RWPE2 (cell line): ENCODE results near the gene PKP2.

ENCODE experiments used
- ATAC-seq: fragments of 200-7000 bp; cut with Tn5 transposase; 3 replicates; pipeline ENCODE4 v1.9.1; 2021; ENCODE audit warnings: low read depth
- DNase-seq: peaks from one replicate; pipeline ENCODE4 v3.0.0-alpha.2; 2020; ENCODE audit warnings: low spot score
- H3K27ac ChIP-seq: fragments of 450-650 bp; 2 replicates; pipeline ENCODE4 v1.5.1; 2017; ENCODE audit warnings: mild to moderate bottlenecking; ENCODE audit not compliant: poor library complexity, severe bottlenecking
- H3K27me3 ChIP-seq: fragments of 250-450 bp; sonication (Bioruptor Pico); 2 replicates; pipeline ENCODE4 v1.5.1; 2021; ENCODE audit warnings: mild to moderate bottlenecking, moderate library complexity; ENCODE audit not compliant: insufficient read depth, poor library complexity, severe bottlenecking
- H3K36me3 ChIP-seq: fragments of 250-450 bp; sonication (Bioruptor Pico); 2 replicates; pipeline ENCODE4 v1.5.1; 2020; ENCODE audit warnings: low read depth, mild to moderate bottlenecking, moderate library complexity
- H3K4me1 ChIP-seq: fragments of 250-450 bp; sonication (Bioruptor Pico); 2 replicates; pipeline ENCODE4 v1.5.1; 2021; ENCODE audit warnings: mild to moderate bottlenecking, moderate library complexity; ENCODE audit not compliant: insufficient read depth, poor library complexity, severe bottlenecking
- H3K4me3 ChIP-seq: fragments of 250-450 bp; sonication (Bioruptor Pico); 2 replicates; pipeline ENCODE4 v1.5.1; 2021; ENCODE audit warnings: mild to moderate bottlenecking, moderate library complexity; ENCODE audit not compliant: severe bottlenecking
- H3K9me3 ChIP-seq: fragments of 250-450 bp; sonication (Bioruptor Pico); 2 replicates; pipeline ENCODE4 v1.5.1; 2021; ENCODE audit warnings: mild to moderate bottlenecking, moderate library complexity; ENCODE audit not compliant: severe bottlenecking
- TF ChIP-seq, protein P1 (sequence below): fragments of 450-650 bp; IDR thresholded peaks from one replicate; pipeline ENCODE4 v1.5.1; 2017; ENCODE audit warnings: mild to moderate bottlenecking, moderate library complexity; ENCODE audit not compliant: poor library complexity, severe bottlenecking

The PKP2 gene

DNA sequence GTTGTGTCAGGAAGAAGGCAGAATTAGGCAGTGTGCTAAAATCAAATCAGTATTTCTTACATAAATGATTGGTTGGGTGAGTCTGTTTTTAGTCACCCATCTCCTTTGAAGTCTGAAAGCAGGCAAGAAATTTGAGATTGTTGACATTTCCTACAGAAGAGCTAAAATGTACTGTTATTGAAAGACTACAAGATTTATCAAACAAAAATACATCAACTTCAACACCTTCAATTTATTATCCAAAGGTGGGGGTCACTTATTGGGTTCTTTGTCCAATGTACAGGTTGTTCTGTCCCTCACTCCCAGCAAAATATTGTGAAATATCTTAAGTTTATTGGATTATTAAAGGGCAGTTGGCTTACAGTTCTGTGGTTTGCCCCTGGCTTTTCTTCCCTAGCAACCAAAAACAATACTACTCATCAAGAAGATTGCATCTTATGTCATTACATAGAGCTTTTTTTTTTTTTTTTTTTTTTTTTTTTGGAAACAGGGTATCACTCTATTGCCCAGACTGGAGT is 20.6 kb upstream of the PKP2 start:
- peak; percentile 48 for ATAC-seq
- H3K9me3 ChIP-seq: no peaks in the 10 kb centered on the region

DNA sequence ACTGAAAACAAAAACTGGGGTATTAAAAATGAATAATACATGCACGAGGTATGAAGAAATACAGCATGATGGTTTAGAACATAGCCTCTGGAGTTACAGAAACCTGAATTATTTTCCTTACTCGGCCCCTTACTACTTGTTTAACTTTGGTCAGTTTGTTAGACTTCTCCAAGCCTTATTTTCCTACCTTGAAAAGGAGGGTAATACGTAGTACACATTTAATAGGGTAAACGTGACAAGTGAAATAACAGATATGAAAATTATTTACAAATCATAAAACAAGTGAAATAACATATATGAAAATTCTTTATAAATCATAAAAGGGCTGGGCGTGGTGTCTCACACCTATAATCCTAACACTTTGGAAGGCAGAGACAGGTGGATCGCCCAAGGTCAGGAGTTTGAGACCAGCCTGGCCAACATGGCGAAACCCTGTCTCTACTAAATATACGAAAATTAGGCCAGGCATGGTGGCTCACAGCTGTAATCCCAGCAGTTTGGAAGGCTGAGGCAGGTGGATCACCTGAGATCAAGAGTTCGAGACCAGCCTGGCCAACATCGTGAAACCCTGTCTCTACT is 11.4 kb upstream of the PKP2 start:
- Histone ChIP-seq H3K4me3 (no peak overlapping the region), H3K27ac (no peak overlapping the region), H3K9me3 (no peaks in the 10 kb centered on the region), H3K27me3 (no peaks in the 10 kb centered on the region), H3K36me3 (no peaks in the 10 kb centered on the region), H3K4me1 (peaks cover 3% of the 10 kb centered on the region)
- DNase-seq (no peak), ATAC-seq (no peak)
- TF ChIP-seq, protein P1, sequence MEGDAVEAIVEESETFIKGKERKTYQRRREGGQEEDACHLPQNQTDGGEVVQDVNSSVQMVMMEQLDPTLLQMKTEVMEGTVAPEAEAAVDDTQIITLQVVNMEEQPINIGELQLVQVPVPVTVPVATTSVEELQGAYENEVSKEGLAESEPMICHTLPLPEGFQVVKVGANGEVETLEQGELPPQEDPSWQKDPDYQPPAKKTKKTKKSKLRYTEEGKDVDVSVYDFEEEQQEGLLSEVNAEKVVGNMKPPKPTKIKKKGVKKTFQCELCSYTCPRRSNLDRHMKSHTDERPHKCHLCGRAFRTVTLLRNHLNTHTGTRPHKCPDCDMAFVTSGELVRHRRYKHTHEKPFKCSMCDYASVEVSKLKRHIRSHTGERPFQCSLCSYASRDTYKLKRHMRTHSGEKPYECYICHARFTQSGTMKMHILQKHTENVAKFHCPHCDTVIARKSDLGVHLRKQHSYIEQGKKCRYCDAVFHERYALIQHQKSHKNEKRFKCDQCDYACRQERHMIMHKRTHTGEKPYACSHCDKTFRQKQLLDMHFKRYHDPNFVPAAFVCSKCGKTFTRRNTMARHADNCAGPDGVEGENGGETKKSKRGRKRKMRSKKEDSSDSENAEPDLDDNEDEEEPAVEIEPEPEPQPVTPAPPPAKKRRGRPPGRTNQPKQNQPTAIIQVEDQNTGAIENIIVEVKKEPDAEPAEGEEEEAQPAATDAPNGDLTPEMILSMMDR: no peak

More for the DNA sequence above, 20.6 kb upstream of the PKP2 start:
- no peak overlapping the region for H3K4me3 ChIP-seq
- no peak for DNase-seq
- H3K27me3 ChIP-seq: no peaks in the 10 kb centered on the region
- H3K4me1 ChIP-seq: peaks cover 49% of the 10 kb centered on the region
- peak overlapping the region; percentile 97 for H3K27ac ChIP-seq
- no peaks in the 10 kb centered on the region for H3K36me3 ChIP-seq
- TF ChIP-seq, protein P1: no peak

DNA sequence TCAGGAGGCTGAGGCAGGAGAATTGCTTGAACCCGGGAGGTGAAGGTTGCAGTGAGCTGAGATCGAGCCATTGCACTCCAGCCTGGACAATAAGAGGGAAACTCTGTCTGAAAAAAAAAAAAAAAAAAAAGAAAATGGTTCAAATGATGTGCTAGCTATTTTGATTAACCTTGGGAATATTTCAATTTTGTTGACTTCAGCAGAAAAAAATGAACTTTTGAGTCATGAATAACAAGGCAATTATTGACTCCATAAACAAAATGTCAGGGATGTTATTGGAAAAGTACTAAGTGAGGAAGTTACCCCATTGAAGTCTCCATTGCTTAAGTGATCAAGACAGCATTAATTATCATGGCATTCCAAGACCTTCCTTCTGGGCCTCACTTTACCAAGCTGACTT is 10.6 kb upstream of the PKP2 start:
- H3K27me3 ChIP-seq: no peaks in the 10 kb centered on the region
- DNase-seq (no peak), ATAC-seq (no peak)
- TF ChIP-seq, protein P1: no peak
- no peak overlapping the region for H3K27ac ChIP-seq
- H3K36me3 ChIP-seq: no peaks in the 10 kb centered on the region
- H3K9me3 ChIP-seq: no peaks in the 10 kb centered on the region
- no peak overlapping the region for H3K4me3 ChIP-seq
- peaks cover 7% of the 10 kb centered on the region for H3K4me1 ChIP-seq

DNA sequence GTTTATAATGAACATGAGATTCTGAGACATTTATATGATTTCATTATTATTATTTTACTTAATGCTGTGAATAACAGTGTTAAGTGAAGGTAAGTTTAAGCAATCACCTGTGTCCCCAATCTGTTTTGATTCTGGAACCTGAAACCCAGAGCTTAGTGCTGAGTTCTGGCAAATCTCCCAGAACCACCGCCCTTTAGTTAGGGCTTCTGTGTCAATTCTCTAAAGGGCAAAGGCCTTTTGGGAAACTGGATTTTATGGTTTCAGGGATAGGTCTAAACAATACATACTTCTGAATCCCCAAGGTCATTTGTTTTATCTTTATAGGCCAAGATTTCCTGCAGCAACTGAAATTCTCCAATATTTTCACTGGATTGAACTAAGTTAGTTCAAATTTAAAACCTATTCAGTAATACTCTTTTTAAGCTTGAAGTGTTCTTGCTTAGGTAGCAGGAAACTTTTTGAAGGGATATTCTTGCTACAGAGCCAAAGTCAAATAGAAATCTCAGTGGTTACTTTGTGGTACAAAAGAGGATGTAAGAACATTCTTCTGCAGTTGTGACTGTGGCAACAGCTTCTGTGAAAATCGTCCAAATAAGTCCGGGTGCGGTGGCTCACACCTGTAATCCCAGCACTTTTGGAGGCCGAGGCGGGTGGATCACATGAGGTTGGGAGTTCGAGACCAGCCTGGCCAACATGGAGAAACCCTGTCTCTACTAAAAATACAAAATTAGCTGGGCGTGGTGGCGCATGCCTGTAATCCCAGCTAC is 10.0 kb upstream of the PKP2 start:
- no peak overlapping the region for H3K4me3 ChIP-seq
- peaks cover 13% of the 10 kb centered on the region for H3K4me1 ChIP-seq
- ATAC-seq: no peak
- no peak for DNase-seq
- no peaks in the 10 kb centered on the region for H3K9me3 ChIP-seq
- no peaks in the 10 kb centered on the region for H3K36me3 ChIP-seq
- no peak overlapping the region for H3K27ac ChIP-seq
- TF ChIP-seq, protein P1: no peak
- no peaks in the 10 kb centered on the region for H3K27me3 ChIP-seq

DNA sequence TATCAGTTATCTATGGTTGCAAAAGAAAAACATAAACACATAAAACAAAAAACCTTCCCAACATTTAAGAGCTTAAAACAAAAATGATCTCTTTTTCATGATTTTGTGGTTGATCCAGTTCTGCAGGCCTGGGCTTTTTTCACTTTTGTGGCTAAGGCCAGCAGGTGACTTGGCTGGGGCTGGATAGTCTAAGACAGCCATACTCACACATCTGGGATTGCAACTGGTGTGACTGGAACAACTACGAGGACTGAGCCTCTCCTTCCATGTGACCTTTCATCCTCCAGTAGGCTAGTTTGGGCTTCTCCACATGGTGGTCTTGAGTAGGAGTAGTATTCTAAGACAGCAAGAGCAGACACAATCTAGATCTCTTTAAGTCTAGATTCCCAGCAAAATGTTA is 7.2 kb upstream of the PKP2 start:
- H3K27ac ChIP-seq: no peak overlapping the region
- H3K4me3 ChIP-seq: no peak overlapping the region
- DNase-seq (no peak), ATAC-seq (no peak)
- peaks cover 21% of the 10 kb centered on the region for H3K4me1 ChIP-seq
- TF ChIP-seq, protein P1: no peak
- H3K36me3 ChIP-seq: no peaks in the 10 kb centered on the region
- H3K27me3 ChIP-seq: no peaks in the 10 kb centered on the region
- no peaks in the 10 kb centered on the region for H3K9me3 ChIP-seq
